ENCODE results near the gene MBD6.
"Not testable (repeated sequence)": the region's sequence is repeated elsewhere in the genome, so short reads cannot be mapped to it uniquely, and the experiment has no call there.

Gene MBD6

GRCh38 chr12:57488402-57489156 lies 34.0 kb upstream of the MBD6 start:
- no peak for DNase-seq

- no peak for DNase-seq
Observed at GRCh38 chr12:57489157-57489641, 33.4 kb upstream of the MBD6 start.

- no peak for DNase-seq
Observed at GRCh38 chr12:57490126-57490525, 32.5 kb upstream of the MBD6 start.

GRCh38 chr12:57491393-57492280 lies 31.0 kb upstream of the MBD6 start:
- no peak for DNase-seq

- DNase-seq = not testable (repeated sequence)
Observed at GRCh38 chr12:57495051-57495701, 27.4 kb upstream of the MBD6 start.

GRCh38 chr12:57496822-57497221 lies 25.8 kb upstream of the MBD6 start:
- no peak for DNase-seq

GRCh38 chr12:57497223-57498131 lies 25.1 kb upstream of the MBD6 start:
- DNase-seq = no peak

- no peak for DNase-seq
Observed at GRCh38 chr12:57498132-57498502, 24.5 kb upstream of the MBD6 start.

- DNase-seq = no peak
Observed at GRCh38 chr12:57498571-57498970, 24.1 kb upstream of the MBD6 start.

- DNase-seq = no peak
Observed at GRCh38 chr12:57500213-57500612, 22.4 kb upstream of the MBD6 start.

GRCh38 chr12:57502311-57502969 lies 20.2 kb upstream of the MBD6 start:
- not testable (repeated sequence) for DNase-seq

- not testable (repeated sequence) for DNase-seq
Observed at GRCh38 chr12:57506541-57506940, 16.1 kb upstream of the MBD6 start.

- not testable (repeated sequence) for DNase-seq
Observed at GRCh38 chr12:57507796-57508195, 14.8 kb upstream of the MBD6 start.

- no peak for DNase-seq
Observed at GRCh38 chr12:57511161-57511560, 11.5 kb upstream of the MBD6 start.

- DNase-seq = no peak
Observed at GRCh38 chr12:57511588-57512325, 10.9 kb upstream of the MBD6 start.

GRCh38 chr12:57512665-57513064 lies 10.0 kb upstream of the MBD6 start:
- DNase-seq = no peak

- no peak for DNase-seq
Observed at GRCh38 chr12:57513266-57513665, 9.4 kb upstream of the MBD6 start.

- DNase-seq = not testable (repeated sequence)
Observed at GRCh38 chr12:57513677-57514076, 8.9 kb upstream of the MBD6 start.

- not testable (repeated sequence) for DNase-seq
Observed at GRCh38 chr12:57514246-57514645, 8.4 kb upstream of the MBD6 start.

GRCh38 chr12:57514720-57515407 lies 7.8 kb upstream of the MBD6 start:
- no peak for DNase-seq

Data from NCI-H1436 treated with DMSO at 0.1 percent for 48 hours (cell line).